ENCODE measurements around the gene LRAT.

GRCh38 chr4:154744341-154744926, 634 bp downstream of the LRAT start:
- TF ChIP-seq CTCF (IDR thresholded peaks at IDR 0.05; ENCODE audit: insufficient read depth, low read length): no peak
- TF ChIP-seq SPI1 (IDR thresholded peaks at IDR 0.05; ENCODE audit: borderline replicate concordance, low read depth): no peak
- TF ChIP-seq POLR2AphosphoS5 (IDR thresholded peaks at IDR 0.05; ENCODE audit: low read depth): no peak
- no peak for TF ChIP-seq REST (IDR thresholded peaks at IDR 0.05; ENCODE audit: insufficient replicate concordance, low read depth)
- no peak for TF ChIP-seq GABPA (IDR thresholded peaks at IDR 0.05; ENCODE audit: low read depth)
